NOMO-1 treated with dmso at 0.1 percent for 144 hours (cell line): ENCODE data around the gene PEX11G.

ENCODE experiments used
- DNase-seq: peaks from one replicate; lab custom pipeline; 2025; ENCODE audit not compliant: unreplicated experiment; lab: John Stamatoyannopoulos, UW

PEX11G gene

DNA sequence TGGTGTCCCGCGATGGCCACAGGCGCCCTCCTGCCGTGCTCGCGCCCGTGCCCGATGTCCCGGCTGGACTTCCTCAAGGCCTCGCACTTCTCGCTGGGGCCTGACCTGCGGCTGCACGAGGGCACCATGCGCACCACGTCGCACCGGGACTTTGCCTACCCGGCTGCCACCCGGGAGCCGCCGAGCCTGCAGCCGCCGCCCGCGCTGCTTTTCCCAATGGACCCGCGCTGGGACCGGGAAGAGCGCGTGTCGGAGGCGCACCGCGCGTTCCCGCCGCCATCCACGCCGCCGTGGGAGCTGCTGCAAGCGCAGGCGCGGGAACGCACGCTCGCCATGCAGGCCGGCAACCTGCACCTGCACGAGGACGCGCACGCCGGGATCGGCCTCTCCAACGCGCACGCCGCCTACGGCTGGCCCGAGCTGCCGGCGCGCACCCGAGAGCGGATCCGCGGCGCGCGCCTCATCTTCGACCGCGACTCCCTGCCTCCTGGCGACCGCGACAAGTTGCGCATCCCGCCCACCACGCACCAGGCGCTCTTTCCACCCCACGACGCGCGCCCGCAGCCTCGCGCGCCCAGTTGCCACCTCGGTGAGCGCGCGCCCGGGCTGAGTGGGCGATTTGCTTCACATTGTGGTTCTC is 12.1 kb upstream of the PEX11G start:
- DNase-seq = peak; percentile 29

GRCh38 chr19:7497292-7497691 is 8.5 kb upstream of the PEX11G start:
- DNase-seq = no peak

GRCh38 chr19:7494416-7495098 is 5.7 kb upstream of the PEX11G start:
- DNase-seq = no peak

DNA sequence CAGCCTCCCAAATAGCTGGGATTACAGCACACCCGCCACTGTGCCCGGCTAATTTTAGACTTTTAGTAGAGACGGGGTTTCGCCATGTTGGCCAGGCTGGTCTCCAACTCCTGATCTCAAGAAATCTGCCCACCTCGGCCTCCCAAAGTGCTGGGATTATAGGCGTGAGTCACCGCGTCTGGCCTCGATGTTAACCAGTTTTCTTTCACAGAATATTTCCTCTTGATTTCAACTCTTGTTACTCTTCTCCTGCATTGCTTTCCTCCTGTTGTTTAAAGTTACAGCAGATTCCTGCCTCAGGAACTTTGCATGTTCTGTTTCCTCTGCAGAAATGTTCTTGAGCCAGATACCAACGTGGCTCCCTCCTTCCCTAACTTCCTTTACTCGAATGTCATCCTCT is 3.7 kb upstream of the PEX11G start:
- DNase-seq = no peak

GRCh38 chr19:7492142-7492541 is 3.3 kb upstream of the PEX11G start:
- DNase-seq = peak; percentile 94

- DNase-seq = no peak
These were observed 792 bp upstream of the PEX11G start for GRCh38 chr19:7489609-7490044.

GRCh38 chr19:7486923-7487322 is 1.9 kb downstream of the PEX11G start:
- DNase-seq = no peak

DNA sequence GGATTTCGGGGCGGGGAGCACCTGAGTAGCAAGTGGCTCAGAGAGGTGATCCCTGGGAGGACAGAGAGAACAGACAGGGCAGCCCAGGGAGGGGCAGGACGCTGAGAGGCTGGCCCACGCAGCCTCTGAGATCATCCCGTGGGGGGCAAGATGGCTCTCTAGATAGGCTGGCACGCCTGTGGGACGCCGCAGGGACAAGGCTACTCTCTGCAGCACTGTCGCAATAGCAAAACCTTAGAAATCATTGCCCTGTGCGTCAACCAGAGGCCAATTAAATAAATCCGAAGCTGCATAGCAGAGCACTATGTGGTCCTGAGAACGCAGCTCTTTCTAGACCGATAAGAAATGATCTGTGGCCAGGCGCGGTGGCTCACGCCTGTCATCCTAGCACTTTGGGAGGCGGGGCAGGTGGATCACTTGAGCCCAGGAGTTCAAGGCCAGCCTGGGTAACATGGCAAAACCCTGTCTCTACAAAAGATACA is 5.1 kb downstream of the PEX11G start:
- no peak for DNase-seq

DNA sequence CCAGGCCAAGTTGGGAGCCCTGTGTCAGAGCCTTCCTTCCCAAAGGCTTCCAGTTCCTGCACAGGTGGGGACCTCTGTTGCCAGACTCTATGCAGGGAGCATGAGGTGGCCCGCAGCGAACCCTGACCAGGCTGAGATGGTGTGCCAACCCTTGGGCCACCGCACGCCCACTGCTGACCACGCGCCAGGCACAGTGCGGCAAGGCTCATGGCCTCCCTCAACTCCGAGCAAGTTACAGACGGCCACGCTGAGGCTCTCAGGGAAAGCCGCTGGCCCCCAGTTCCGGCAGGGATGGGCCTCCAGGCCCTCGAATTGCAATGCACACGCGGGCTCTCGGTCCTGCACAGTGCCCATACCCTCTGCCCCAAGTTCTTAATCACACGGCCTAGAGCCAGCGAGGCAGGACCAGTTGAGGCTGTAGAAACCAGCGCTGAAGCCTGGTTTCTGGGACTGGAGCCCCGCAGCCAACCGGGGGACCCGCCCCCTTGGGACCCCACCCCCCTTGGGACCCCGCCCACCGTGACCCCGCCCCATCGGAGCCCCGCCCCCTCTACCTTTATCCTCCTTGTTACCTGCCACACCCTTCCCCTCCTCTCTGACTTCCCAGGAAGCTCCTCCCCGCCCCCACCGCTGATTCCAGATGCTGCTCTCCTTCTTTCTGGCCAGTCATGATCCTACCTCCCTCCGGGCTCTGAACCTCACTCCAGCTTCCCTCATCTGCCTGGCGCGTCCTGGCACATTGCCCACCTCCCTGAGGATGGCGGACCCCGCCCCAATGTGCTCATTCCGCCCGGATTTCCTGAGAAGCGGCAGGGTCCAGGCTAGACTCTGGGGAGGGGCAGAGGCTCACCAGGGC is 6.0 kb downstream of the PEX11G start:
- DNase-seq = no peak

DNA sequence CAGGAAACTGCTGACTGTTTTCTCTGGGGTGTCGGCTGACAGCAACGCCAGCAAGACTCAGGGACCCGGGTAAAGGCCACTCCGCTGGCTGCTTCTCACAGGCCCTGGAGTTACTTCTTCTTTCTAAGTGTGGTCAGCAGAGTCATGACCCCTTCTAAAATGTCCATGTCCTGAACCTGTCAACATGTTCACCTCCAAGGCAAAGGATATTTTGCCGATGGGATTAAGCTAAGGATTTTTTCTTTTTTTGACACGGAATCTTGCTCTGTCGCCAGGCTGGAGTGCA is 7.9 kb downstream of the PEX11G start:
- no peak for DNase-seq

DNA sequence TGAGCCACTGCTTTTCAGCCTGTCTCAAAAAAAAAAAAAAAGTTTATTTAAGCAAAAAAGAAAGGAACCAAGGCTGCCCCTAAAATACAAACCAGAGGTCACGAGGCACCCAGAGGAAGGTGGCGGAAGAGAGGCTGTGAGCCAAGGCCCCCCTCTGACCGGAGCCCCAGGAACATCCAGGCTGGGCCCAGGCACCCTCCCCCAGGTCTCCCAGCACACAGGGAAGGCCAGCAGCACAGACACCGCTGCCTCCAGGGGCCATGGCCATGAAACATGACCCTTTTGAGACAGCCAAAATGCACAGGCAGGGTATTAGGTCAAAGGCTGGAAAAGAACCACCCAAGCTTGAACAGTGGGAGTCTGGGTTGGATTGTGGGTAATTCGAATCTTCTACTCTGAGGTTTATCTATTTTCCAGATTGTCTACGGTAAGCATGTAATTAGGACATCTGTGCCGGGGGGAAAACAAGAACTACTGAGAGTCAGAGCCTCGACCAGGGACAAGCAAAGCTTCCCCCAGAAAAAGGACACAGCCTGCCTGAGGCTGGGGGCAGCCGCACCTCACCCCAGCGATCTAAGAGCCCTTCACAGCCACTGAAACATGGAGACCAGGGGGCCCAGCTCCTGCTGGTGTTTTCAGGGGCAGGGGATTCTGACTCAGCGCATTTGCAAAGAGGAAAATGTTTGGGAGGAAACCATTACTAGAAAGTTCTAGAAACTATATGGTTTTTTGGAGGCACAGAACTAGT is 8.4 kb downstream of the PEX11G start:
- DNase-seq = no peak

GRCh38 chr19:7478843-7479227 is 10.0 kb downstream of the PEX11G start:
- no peak for DNase-seq

DNA sequence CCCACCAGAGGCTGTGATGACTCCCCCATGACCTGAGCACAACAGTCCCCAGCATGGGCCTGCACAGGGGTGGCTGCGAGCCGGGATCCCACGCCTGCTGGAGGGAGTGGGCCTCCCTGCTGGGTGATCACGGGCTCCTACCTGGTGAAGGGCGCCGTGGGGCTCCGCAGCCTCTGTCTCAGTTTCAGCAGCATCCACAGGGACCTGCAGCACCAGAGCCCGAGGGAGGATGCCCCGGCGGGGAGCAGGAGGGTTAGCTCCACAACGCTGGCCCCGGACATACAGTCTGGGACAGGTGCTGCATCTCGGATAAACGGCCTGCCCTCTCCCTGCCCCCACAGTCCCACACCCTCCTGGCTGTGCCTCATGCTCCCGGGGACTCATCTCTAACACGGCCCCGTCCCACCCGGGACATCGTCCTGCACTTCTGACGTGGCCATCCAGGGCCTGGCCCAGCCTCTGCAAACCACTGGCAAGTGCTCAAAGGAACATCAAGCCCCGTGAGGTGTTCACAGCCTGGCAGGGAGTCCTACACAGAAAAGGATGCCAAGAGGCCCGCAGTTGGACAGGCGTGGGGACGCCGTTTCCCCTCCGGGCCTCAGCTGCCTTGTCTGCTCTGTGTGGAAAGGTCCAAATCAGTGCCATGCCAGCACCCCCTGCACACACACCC is 10.5 kb downstream of the PEX11G start:
- DNase-seq = no peak

GRCh38 chr19:7477758-7478157 is 11.1 kb downstream of the PEX11G start:
- DNase-seq = no peak

- DNase-seq = no peak
These were observed 11.9 kb downstream of the PEX11G start for GRCh38 chr19:7476777-7477494.

GRCh38 chr19:7476241-7476640 is 12.6 kb downstream of the PEX11G start:
- DNase-seq = no peak

GRCh38 chr19:7475665-7476064 is 13.2 kb downstream of the PEX11G start:
- no peak for DNase-seq

DNA sequence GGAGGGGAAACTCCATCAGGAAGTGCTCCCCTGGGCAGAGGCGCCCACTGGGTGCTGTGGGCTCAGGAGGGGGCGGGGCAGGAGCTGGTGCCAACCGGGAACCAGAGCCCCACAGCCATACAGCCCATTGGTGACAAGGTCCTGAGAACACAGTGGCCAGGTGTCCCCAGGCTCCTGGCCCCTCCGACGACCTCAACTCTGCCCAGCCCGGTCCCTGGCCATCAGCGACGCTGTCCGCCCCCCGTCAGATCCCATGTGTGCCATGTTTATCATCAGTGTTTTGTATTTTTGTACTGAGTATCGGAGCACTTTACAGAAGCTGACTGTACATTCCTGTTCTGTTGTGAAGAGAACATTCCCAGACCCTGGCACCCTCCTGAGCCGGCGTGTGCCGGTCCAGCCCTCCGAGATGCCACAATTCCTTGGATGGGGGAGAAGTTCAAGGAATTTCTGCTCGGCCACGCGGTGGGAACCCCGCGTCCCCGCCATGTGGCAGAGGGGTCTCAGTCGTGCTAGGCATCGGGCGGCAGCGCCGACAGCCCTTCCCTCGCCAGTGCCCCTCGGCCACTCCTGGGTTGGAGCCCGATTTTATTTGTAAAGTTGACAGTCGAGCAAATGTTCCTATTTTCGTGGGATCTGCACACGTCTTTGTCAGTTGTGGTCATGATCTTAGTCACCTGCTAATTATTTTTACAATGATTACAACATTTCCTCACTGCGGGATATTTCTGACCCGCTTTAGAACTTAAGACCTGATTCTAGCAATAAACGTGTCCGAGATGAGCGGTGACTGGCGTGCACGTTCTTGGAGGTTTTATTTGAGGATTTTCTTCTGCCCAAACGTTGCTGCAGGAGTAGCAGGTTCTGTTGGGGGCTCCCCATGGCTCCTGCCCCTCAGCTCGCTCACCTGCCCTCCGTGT is 16.9 kb downstream of the PEX11G start:
- peak; percentile 88 for DNase-seq
